CD4-positive, alpha-beta T cell (primary cell): ENCODE measurements around the gene BPHL. TPM values are rescaled to one million over a fixed set of nuclear protein-coding genes. Genes with fewer than 3 reads are reported as not detected.

Source experiments
- ATAC-seq: fragments of 200-7000 bp; cut with Tn5 transposase; one replicate; pipeline ENCODE4 v1.10.0; 2022; ENCODE audit warnings: mild to moderate bottlenecking; ENCODE audit not compliant: poor library complexity
- CTCF ChIA-PET: fragments of 350-600 bp; sonication (Branson Sonifier 250); formaldehyde crosslinking; loops from one replicate; lab custom pipeline; 2021; ENCODE audit warnings: antibody characterized with exemption, inconsistent platforms; lab: Charles Lee
- POLR2A ChIA-PET: fragments of 350-600 bp; sonication (Branson Sonifier 250); formaldehyde crosslinking; loops from one replicate; lab custom pipeline; 2021; ENCODE audit warnings: antibody characterized with exemption, inconsistent platforms; lab: Charles Lee
- DNase-seq, 14 experiments: peaks; one replicate each; pipeline ENCODE4 v3.0.0-alpha.2; 2013 to 2020; ENCODE audit warnings: mixed read lengths in 2 of 14
- H3K27ac ChIP-seq, 2 donors: one replicate each; pipeline versions ENCODE4 v1.5.1 to v1.7.0; 2013; ENCODE audit warnings: low read length in 2 of 2, low read depth in 1 of 2, mild to moderate bottlenecking in 1 of 2
- H3K27me3 ChIP-seq, 2 experiments: 1 replicate in 1 of 2; 2 replicates in 1 of 2; pipeline versions ENCODE4 v1.6.1 to v1.7.0; 2013; ENCODE audit warnings: low read length in 2 of 2, control low read depth in 1 of 2, mild to moderate bottlenecking in 1 of 2, moderate library complexity in 1 of 2; ENCODE audit not compliant: insufficient read depth in 2 of 2, control insufficient read depth in 1 of 2
- H3K36me3 ChIP-seq: one replicate; pipeline ENCODE4 v1.6.1; 2013; ENCODE audit warnings: low read length, control low read depth; ENCODE audit not compliant: insufficient read depth
- H3K4me1 ChIP-seq: one replicate; pipeline ENCODE4 v1.6.1; 2013; ENCODE audit warnings: low read length, control low read depth; ENCODE audit not compliant: insufficient read depth
- H3K4me3 ChIP-seq: one replicate; pipeline ENCODE4 v1.5.1; 2013; ENCODE audit warnings: mild to moderate bottlenecking, low read length, moderate library complexity
- H3K9me3 ChIP-seq, 2 experiments: 1 replicate in 1 of 2; 2 replicates in 1 of 2; pipeline versions ENCODE4 v1.6.1 to v1.7.0; 2013; ENCODE audit warnings: low read length in 2 of 2, mild to moderate bottlenecking in 2 of 2, control low read depth in 1 of 2, moderate library complexity in 1 of 2; ENCODE audit not compliant: control insufficient read depth in 1 of 2, insufficient read depth in 1 of 2
- H3K27ac Mint-ChIP-seq: one replicate; pipeline ENCODE4 v1.8.0; 2020; ENCODE audit warnings: mixed read lengths
- H3K27me3 Mint-ChIP-seq: one replicate; pipeline ENCODE4 v1.8.0; 2021; ENCODE audit warnings: mixed read lengths
- H3K36me3 Mint-ChIP-seq: one replicate; pipeline ENCODE4 v1.8.0; 2021; ENCODE audit warnings: low read depth, mixed read lengths
- H3K4me1 Mint-ChIP-seq: one replicate; pipeline ENCODE4 v1.8.0; 2021; ENCODE audit warnings: low read depth, mixed read lengths
- H3K4me3 Mint-ChIP-seq: one replicate; pipeline ENCODE4 v1.8.0; 2020; ENCODE audit warnings: mild to moderate bottlenecking, mixed read lengths
- H3K9me3 Mint-ChIP-seq: one replicate; pipeline ENCODE4 v1.8.0; 2020; ENCODE audit warnings: mixed read lengths
- CTCF ChIP-seq: fragments of 200-600 bp; IDR thresholded peaks from one replicate; pipeline ENCODE4 v1.8.0; 2022; ENCODE audit warnings: antibody characterized with exemption, mild to moderate bottlenecking
- intact Hi-C, 2 experiments: fragments of 100-400 bp; cut with DNase I in 1 of 2; cut with micrococcal nuclease in 1 of 2; formaldehyde crosslinking; loops; one replicate each; pipeline versions ENCODE4 v1.15.1 to v1.9.0; 2023 to 2025; cut with DNase I, micrococcal nuclease
- total RNA-seq, 174 experiments: library from RNA in 2 of 174; stranded (reverse) in 2 of 174; gene quantifications; one replicate each; pipeline ENCODE4 v1.2.3 and lab custom pipeline; 2021 to 2026

Gene BPHL
- total RNA-seq, 2 experiments from 2014 or later, result 5.2 to 5.7 TPM

GRCh38 chr6:3085074-3085473 lies 33.4 kb upstream of the BPHL start:
- H3K4me1 Mint-ChIP-seq, result peaks cover 20% of the 10 kb centered on the region
- DNase-seq (no peak), ATAC-seq (no peak)
- Histone ChIP-seq H3K36me3 (peaks cover 91% of the 10 kb centered on the region), H3K4me1 (peaks cover 6% of the 10 kb centered on the region), H3K4me3 (no peak overlapping the region), H3K9me3 (no peaks in the 10 kb centered on the region), H3K27ac (no peak overlapping the region), H3K27me3 (no peaks in the 10 kb centered on the region)
- TF ChIP-seq CTCF, result no peak
- H3K9me3 Mint-ChIP-seq, result no peaks in the 10 kb centered on the region
- intact Hi-C loops, result no loop called here
- ChIA-PET CTCF (no interaction called here), POLR2A (no interaction called here)
- peaks cover 92% of the 10 kb centered on the region for H3K36me3 Mint-ChIP-seq
- H3K27ac Mint-ChIP-seq, result no peak overlapping the region
- H3K4me3 Mint-ChIP-seq, result no peak overlapping the region
- H3K27me3 Mint-ChIP-seq, result no peaks in the 10 kb centered on the region

GRCh38 chr6:3086282-3086946 lies 32.1 kb upstream of the BPHL start:
- H3K4me3 ChIP-seq, result no peak overlapping the region
- Mint-ChIP-seq H3K27ac (no peak overlapping the region), H3K27me3 (no peaks in the 10 kb centered on the region), H3K9me3 (peaks cover 3% of the 10 kb centered on the region), H3K4me3 (no peak overlapping the region), H3K36me3 (peaks cover 85% of the 10 kb centered on the region), H3K4me1 (peaks cover 11% of the 10 kb centered on the region)
- ChIA-PET POLR2A (no interaction called here), CTCF (no interaction called here)
- TF ChIP-seq CTCF, result no peak
- DNase-seq (no peak), ATAC-seq (no peak)
- no peaks in the 10 kb centered on the region for H3K9me3 ChIP-seq
- no peaks in the 10 kb centered on the region for H3K27me3 ChIP-seq
- intact Hi-C loops, result no loop called here
- no peak overlapping the region for H3K27ac ChIP-seq
- peaks cover 6% of the 10 kb centered on the region for H3K4me1 ChIP-seq
- peaks cover 84% of the 10 kb centered on the region for H3K36me3 ChIP-seq

- Histone ChIP-seq H3K36me3 (peaks cover 66% of the 10 kb centered on the region), H3K27me3 (no peaks in the 10 kb centered on the region), H3K27ac (no peak overlapping the region), H3K9me3 (no peaks in the 10 kb centered on the region), H3K4me3 (no peak overlapping the region), H3K4me1 (peaks cover 6% of the 10 kb centered on the region)
- H3K36me3 Mint-ChIP-seq, result peaks cover 66% of the 10 kb centered on the region
- DNase-seq (no peak), ATAC-seq (no peak)
- no peak overlapping the region for H3K4me3 Mint-ChIP-seq
- ChIA-PET POLR2A (no interaction called here), CTCF (no interaction called here)
- peaks cover 3% of the 10 kb centered on the region for H3K9me3 Mint-ChIP-seq
- peaks cover 8% of the 10 kb centered on the region for H3K4me1 Mint-ChIP-seq
- intact Hi-C loops, result no loop called here
- TF ChIP-seq CTCF, result no peak
- no peak overlapping the region for H3K27ac Mint-ChIP-seq
- H3K27me3 Mint-ChIP-seq, result no peaks in the 10 kb centered on the region
These were observed 30.1 kb upstream of the BPHL start for GRCh38 chr6:3088446-3088845.
